HCT116 (cell line): Measurements from ENCODE around the gene DOCK10. TPM values are rescaled to one million over a fixed set of nuclear protein-coding genes. Genes with fewer than 3 reads are reported as not detected.

Experiments used
- ATAC-seq: fragments of 200-7000 bp; cut with Tn5 transposase; 2 replicates; pipeline ENCODE4 v1.9.1; 2020; ENCODE audit warnings: mild to moderate bottlenecking, moderate library complexity
- BruUV-seq: library from RNA; stranded (reverse); fragments of 400-500 nt; replicated peaks from 2 replicates; lab custom pipeline; 2021; lab: Mats Ljungman, UMichigan
- CTCF ChIA-PET: fragments of 300-600 bp; sonication (Branson Sonifier 250); formaldehyde crosslinking; loops from one replicate; lab custom pipeline; 2021; ENCODE audit warnings: antibody characterized with exemption; lab: Charles Lee
- POLR2A ChIA-PET: fragments of 300-600, 350-600 bp; sonication (Branson Sonifier 250); formaldehyde crosslinking; loops from one replicate; lab custom pipeline; 2021; ENCODE audit warnings: antibody characterized with exemption; lab: Charles Lee
- RAD21 ChIA-PET, 2 experiments: fragments of 300-600 bp; sonication (Branson Sonifier 250); formaldehyde crosslinking; loops; one replicate each; lab custom pipeline; 2023; ENCODE audit warnings: low total read pairs in 2 of 2; ENCODE audit not compliant: uncharacterized antibody in 2 of 2, unreplicated experiment in 2 of 2, low non-redundant PET in 1 of 2; lab: Charles Lee
- DNase-seq: peaks from one replicate; pipeline ENCODE4 v3.0.0-alpha.2; 2010; ENCODE audit warnings: low read depth, low spot score
- H2AFZ ChIP-seq: fragments of 200-600 bp; shearing (Covaris generic), sonication (generic); 2 replicates; pipeline ENCODE4 v1.6.1; 2017; ENCODE audit warnings: low read depth, mixed run types, mixed read lengths, antibody characterized with exemption, low read length; ENCODE audit not compliant: poor library complexity, severe bottlenecking
- H3K27ac ChIP-seq: 2 replicates; pipeline ENCODE4 v1.5.1; 2012; ENCODE audit warnings: low read depth, low read length
- H3K27me3 ChIP-seq: fragments of 200-600 bp; sonication (generic); 2 replicates; pipeline ENCODE4 v1.6.1; 2016; ENCODE audit warnings: mixed run types, low read length, mixed read lengths; ENCODE audit not compliant: insufficient read depth
- H3K36me3 ChIP-seq, 2 experiments: fragments of 200-500 bp in 1 of 2; fragments of 200-600 bp in 1 of 2; sonication (Bioruptor generic) in 1 of 2; sonication (generic) in 1 of 2; 2 replicates each; pipeline versions ENCODE4 v1.5.1 to v1.6.1; 2014 to 2016; ENCODE audit warnings: low read length in 2 of 2, inconsistent platforms in 1 of 2, mixed read lengths in 1 of 2, mixed run types in 1 of 2; ENCODE audit not compliant: insufficient read depth in 2 of 2, control insufficient read depth in 1 of 2
- H3K4me1 ChIP-seq, 2 experiments: fragments of 200-600 bp in 1 of 2; sonication (generic) in 1 of 2; 2 replicates each; pipeline versions ENCODE4 v1.5.1 to v1.6.1; 2012 to 2017; ENCODE audit warnings: low read length in 2 of 2, inconsistent platforms in 1 of 2, mild to moderate bottlenecking in 1 of 2, mixed read lengths in 1 of 2, mixed run types in 1 of 2, moderate library complexity in 1 of 2; ENCODE audit not compliant: insufficient read depth in 2 of 2, control insufficient read depth in 1 of 2
- H3K4me2 ChIP-seq: fragments of 200-600 bp; sonication (generic); 2 replicates; pipeline ENCODE4 v1.6.1; 2017; ENCODE audit warnings: mixed run types, low read length, mixed read lengths
- H3K4me3 ChIP-seq, 2 experiments: fragments of 200-600 bp in 1 of 2; sonication (generic) in 1 of 2; replicated peaks in 1 of 2; 2 replicates each; pipeline ENCODE4 v1.5.1; 2011 to 2016; ENCODE audit warnings: low read length in 2 of 2, control low read depth in 1 of 2, low read depth in 1 of 2, mild to moderate bottlenecking in 1 of 2, mixed read lengths in 1 of 2, mixed run types in 1 of 2
- H3K79me2 ChIP-seq: fragments of 200-600 bp; sonication (generic); 2 replicates; pipeline ENCODE4 v1.6.1; 2017; ENCODE audit warnings: mild to moderate bottlenecking, mixed run types, low read length, moderate library complexity, mixed read lengths; ENCODE audit not compliant: insufficient read depth
- H3K9ac ChIP-seq: fragments of 200-600 bp; sonication (generic); 2 replicates; pipeline ENCODE4 v1.6.1; 2016; ENCODE audit warnings: low read length, mixed read lengths
- H3K9me2 ChIP-seq: fragments of 200-600 bp; sonication (generic), shearing (Covaris generic); 2 replicates; pipeline ENCODE4 v1.6.1; 2017; ENCODE audit warnings: mixed run types, mild to moderate bottlenecking, moderate library complexity; ENCODE audit not compliant: insufficient read depth
- H3K9me3 ChIP-seq, 2 experiments: fragments of 200-500 bp in 1 of 2; fragments of 200-600 bp in 1 of 2; sonication (Bioruptor generic) in 1 of 2; sonication (generic) in 1 of 2; 2 replicates each; pipeline ENCODE4 v1.6.1; 2014 to 2017; ENCODE audit warnings: low read length in 2 of 2, mixed read lengths in 2 of 2, inconsistent platforms in 1 of 2, low read depth in 1 of 2, mild to moderate bottlenecking in 1 of 2, mixed run types in 1 of 2, moderate library complexity in 1 of 2; ENCODE audit not compliant: control insufficient read depth in 1 of 2, insufficient read depth in 1 of 2
- H4K20me1 ChIP-seq: fragments of 200-600 bp; sonication (generic), shearing (Covaris generic); 2 replicates; pipeline ENCODE4 v1.6.1; 2017; ENCODE audit warnings: mixed run types, mild to moderate bottlenecking, moderate library complexity; ENCODE audit not compliant: insufficient read depth
- ATF3 ChIP-seq: IDR thresholded peaks from 2 replicates; pipeline ENCODE4 v1.6.1; 2012
- CBX3 ChIP-seq: IDR thresholded peaks from 2 replicates; pipeline ENCODE4 v1.6.1; 2012; ENCODE audit warnings: low read depth
- EZH2 ChIP-seq: fragments of 200-600 bp; sonication (generic); IDR thresholded peaks from 2 replicates; pipeline ENCODE4 v1.6.1; 2017; ENCODE audit warnings: antibody characterized with exemption, mixed run types
- EZH2phosphoT487 ChIP-seq: fragments of 200-600 bp; IDR thresholded peaks from 2 replicates; pipeline ENCODE4 v1.6.1; 2018; ENCODE audit warnings: antibody characterized with exemption, borderline replicate concordance
- JUND ChIP-seq: IDR thresholded peaks from 2 replicates; pipeline ENCODE4 v1.6.1; 2012
- MAX ChIP-seq: IDR thresholded peaks from 2 replicates; pipeline ENCODE4 v1.6.1; 2012
- SRF ChIP-seq: IDR thresholded peaks from 2 replicates; pipeline ENCODE4 v1.6.1; 2012; ENCODE audit warnings: low read depth
- TCF7L2 ChIP-seq: IDR thresholded peaks from 2 replicates; pipeline ENCODE4 v1.7.0; 2011; ENCODE audit warnings: borderline replicate concordance, inconsistent platforms; ENCODE audit not compliant: insufficient read depth, insufficient read length; ENCODE audit errors: extremely low read depth
- ZFX ChIP-seq: fragments of 450-650 bp; IDR thresholded peaks from 2 replicates; pipeline ENCODE4 v1.6.1; 2017
- intact Hi-C: fragments of 100-400 bp; cut with micrococcal nuclease; formaldehyde crosslinking; loops from 2 replicates; pipeline ENCODE4 v1.10.0; 2022
- total RNA-seq: library from RNA; stranded (reverse); gene quantifications from one replicate; pipeline ENCODE4 v1.2.1, GENCODE V29; 2021; ENCODE audit not compliant: unreplicated experiment
- TF ChIP-seq, protein P1 (sequence below): IDR thresholded peaks from 2 replicates; pipeline ENCODE4 v1.6.1; 2012; ENCODE audit warnings: low read depth

The DOCK10 gene
- total RNA-seq, 1 experiment from 2014 or later, result 0.54 TPM

DNA sequence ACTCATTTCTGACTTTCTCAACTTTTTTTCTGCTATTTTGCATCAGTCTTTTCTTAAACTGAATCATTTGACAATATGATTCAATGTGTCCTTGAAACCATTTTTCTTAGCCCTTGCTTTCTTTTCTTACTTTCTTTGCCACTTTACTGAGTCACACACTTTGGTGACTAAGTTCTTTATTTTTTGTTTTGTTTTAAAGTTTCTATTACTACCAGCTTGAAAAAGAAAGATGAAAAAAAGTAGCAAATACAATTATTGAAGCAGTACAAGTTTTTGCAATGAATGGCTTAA lies 116.5 kb downstream of the DOCK10 start:
- Histone ChIP-seq H3K27me3 (no peaks in the 10 kb centered on the region), H3K36me3 (no peaks in the 10 kb centered on the region), H3K79me2 (no peaks in the 10 kb centered on the region), H2AFZ (no peak overlapping the region), H3K9me3 (no peaks in the 10 kb centered on the region), H3K4me2 (no peak overlapping the region), H3K9ac (no peak overlapping the region), H3K4me3 (no peak overlapping the region), H3K27ac (no peak overlapping the region), H3K4me1 (no peaks in the 10 kb centered on the region), H3K9me2 (no peaks in the 10 kb centered on the region), H4K20me1 (no peaks in the 10 kb centered on the region)
- ChIA-PET RAD21 (no interaction called here), CTCF (no interaction called here), POLR2A (no interaction called here)
- no TSS peak for BruUV-seq
- ATAC-seq (no peak), DNase-seq (no peak)
- no peak for TF ChIP-seq ATF3
- TF ChIP-seq JUND, result no peak
- intact Hi-C loops, result no loop called here

- no peak overlapping the region for H3K4me3 ChIP-seq
- no peak overlapping the region for H3K9ac ChIP-seq
- ChIA-PET POLR2A (no interaction called here), RAD21 (no interaction called here)
- H3K36me3 ChIP-seq, result no peaks in the 10 kb centered on the region
- no peaks in the 10 kb centered on the region for H3K79me2 ChIP-seq
- no peaks in the 10 kb centered on the region for H3K9me2 ChIP-seq
- TF ChIP-seq ZFX (no peak), ATF3 (no peak), SRF (no peak), EZH2phosphoT487 (no peak), TCF7L2 (no peak), EZH2 (no peak), MAX (no peak), CBX3 (no peak)
- TF ChIP-seq, protein P1, sequence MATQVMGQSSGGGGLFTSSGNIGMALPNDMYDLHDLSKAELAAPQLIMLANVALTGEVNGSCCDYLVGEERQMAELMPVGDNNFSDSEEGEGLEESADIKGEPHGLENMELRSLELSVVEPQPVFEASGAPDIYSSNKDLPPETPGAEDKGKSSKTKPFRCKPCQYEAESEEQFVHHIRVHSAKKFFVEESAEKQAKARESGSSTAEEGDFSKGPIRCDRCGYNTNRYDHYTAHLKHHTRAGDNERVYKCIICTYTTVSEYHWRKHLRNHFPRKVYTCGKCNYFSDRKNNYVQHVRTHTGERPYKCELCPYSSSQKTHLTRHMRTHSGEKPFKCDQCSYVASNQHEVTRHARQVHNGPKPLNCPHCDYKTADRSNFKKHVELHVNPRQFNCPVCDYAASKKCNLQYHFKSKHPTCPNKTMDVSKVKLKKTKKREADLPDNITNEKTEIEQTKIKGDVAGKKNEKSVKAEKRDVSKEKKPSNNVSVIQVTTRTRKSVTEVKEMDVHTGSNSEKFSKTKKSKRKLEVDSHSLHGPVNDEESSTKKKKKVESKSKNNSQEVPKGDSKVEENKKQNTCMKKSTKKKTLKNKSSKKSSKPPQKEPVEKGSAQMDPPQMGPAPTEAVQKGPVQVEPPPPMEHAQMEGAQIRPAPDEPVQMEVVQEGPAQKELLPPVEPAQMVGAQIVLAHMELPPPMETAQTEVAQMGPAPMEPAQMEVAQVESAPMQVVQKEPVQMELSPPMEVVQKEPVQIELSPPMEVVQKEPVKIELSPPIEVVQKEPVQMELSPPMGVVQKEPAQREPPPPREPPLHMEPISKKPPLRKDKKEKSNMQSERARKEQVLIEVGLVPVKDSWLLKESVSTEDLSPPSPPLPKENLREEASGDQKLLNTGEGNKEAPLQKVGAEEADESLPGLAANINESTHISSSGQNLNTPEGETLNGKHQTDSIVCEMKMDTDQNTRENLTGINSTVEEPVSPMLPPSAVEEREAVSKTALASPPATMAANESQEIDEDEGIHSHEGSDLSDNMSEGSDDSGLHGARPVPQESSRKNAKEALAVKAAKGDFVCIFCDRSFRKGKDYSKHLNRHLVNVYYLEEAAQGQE, result no peak
- TF ChIP-seq, all 23 proteins: peak for 0
- no peak overlapping the region for H3K4me2 ChIP-seq
- DNase-seq (no peak), ATAC-seq (no peak)
- H3K9me3 ChIP-seq, result no peaks in the 10 kb centered on the region
- CTCF ChIA-PET, result no interaction called here
- intact Hi-C loops, result no loop called here
- H3K4me1 ChIP-seq, result no peaks in the 10 kb centered on the region
- BruUV-seq, result no TSS peak
- H2AFZ ChIP-seq, result no peak overlapping the region
- H3K27me3 ChIP-seq, result no peaks in the 10 kb centered on the region
- H3K27ac ChIP-seq, result no peak overlapping the region
- no peaks in the 10 kb centered on the region for H4K20me1 ChIP-seq
Observed at GRCh38 chr2:224925061-224925809, 117.0 kb downstream of the DOCK10 start.
